Erythroblast (primary cell): ENCODE measurements around the gene PPP1R37.

ENCODE experiments used
- GATA1 ChIP-seq: IDR thresholded peaks from 2 replicates; pipeline ENCODE4 v1.6.1; 2011; ENCODE audit warnings: low read depth, mild to moderate bottlenecking, control low read depth, low read length, moderate library complexity
- POLR2A ChIP-seq: IDR thresholded peaks from 2 replicates; pipeline ENCODE4 v1.6.1; 2011; ENCODE audit warnings: mild to moderate bottlenecking, low read length

DNA sequence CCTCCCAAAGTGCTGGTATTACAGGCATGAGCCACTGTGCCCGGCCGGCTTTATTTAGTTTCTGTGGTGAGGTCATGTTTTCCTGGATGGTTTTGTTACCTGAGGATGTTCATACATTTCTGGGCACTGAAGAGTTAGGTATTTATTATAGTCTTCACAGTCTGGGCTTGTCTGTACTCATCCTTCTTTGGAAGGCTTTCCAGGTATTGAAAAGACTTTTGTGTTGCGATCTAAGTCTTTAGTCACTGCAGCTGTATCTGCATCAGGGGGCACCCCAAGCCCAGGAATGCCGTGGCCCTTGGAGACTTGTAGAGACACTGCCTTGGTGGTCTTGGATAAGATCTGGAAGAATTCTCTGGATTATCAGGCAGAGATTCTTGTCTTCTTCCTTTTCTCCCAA, 98.4 kb downstream of the PPP1R37 start:
- TF ChIP-seq POLR2A (no peak), GATA1 (no peak)
